Measurements from ENCODE around the gene ITGA11. TPM values are rescaled to one million over a fixed set of nuclear protein-coding genes. Genes with fewer than 3 reads are reported as not detected.
A peak's percentile ranks its signal among the peaks of the same experiment; 100 is the strongest.

ITGA11 gene
- total and polyA plus RNA-seq, 12 donors, result 1.4 to 25.9 (median 12.3) TPM

DNA sequence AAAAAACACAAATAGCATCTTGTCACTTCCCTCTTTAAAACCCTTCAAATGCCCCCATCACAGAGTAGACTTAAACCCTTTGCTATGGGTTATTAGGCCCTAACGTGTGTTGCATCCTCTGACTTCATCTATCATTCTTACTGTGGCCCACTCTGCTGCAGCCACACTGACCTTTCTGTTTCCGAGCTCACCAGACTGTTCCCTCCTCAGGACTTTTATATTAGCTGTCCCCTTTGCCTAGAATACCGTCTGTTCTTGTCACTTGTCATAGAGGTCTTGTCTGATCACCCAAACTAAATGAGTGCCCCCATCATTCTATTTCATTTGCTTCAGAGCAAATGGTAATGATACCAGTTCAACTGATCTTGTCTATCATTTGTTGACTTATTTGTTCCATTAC lies 155.3 kb downstream of the ITGA11 start:
- TF ChIP-seq, protein P1, sequence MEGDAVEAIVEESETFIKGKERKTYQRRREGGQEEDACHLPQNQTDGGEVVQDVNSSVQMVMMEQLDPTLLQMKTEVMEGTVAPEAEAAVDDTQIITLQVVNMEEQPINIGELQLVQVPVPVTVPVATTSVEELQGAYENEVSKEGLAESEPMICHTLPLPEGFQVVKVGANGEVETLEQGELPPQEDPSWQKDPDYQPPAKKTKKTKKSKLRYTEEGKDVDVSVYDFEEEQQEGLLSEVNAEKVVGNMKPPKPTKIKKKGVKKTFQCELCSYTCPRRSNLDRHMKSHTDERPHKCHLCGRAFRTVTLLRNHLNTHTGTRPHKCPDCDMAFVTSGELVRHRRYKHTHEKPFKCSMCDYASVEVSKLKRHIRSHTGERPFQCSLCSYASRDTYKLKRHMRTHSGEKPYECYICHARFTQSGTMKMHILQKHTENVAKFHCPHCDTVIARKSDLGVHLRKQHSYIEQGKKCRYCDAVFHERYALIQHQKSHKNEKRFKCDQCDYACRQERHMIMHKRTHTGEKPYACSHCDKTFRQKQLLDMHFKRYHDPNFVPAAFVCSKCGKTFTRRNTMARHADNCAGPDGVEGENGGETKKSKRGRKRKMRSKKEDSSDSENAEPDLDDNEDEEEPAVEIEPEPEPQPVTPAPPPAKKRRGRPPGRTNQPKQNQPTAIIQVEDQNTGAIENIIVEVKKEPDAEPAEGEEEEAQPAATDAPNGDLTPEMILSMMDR (IDR thresholded peaks at IDR 0.05), result no peak
- Histone ChIP-seq H3K4me3 (peak overlapping the region; percentile 65 to 97 (median 90)), H3K27ac (peak overlapping the region; percentile 95 to 100 (median 98)), H3K4me1 (peaks cover 6 to 81% (median 51%) of the 10 kb centered on the region in 9 donors), H3K27me3 (no peaks in the 10 kb centered on the region), H3K36me3 (no peaks in the 10 kb centered on the region), H3K9me3 (no peaks in the 10 kb centered on the region)
- ATAC-seq (no peak), DNase-seq (no peak)
- 21 to 28% methylated on average over 3 of the region's 3 CpGs for WGBS, 2 donors
- intact Hi-C loops (cut with DNase I), result no loop called here

DNA sequence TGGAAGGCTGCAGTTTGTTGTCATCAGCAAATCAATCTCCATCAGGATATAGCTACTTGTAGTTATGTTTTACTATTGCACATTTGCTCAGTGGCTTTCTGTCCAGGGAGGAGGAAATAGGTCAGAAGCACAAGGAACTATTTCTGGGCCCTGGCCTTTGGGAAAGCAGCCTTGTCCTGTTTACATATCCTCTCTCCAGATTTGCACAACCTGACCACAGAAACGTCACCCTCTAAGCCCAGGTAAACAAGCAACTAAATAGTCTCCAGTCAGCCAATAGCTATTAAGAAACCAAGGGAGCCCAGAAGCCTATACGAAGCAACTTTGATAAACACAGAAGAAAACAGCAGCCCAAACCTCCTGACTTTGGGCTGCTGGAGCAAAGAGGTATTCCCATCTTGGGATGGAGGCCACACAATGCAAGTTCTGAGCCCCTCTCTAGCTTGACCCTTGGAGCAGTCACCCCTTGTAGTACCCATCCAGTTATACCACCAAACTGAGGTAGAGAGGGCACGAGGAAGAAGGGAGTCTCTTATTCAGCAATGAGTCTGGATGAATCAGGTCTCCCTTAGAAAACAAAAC lies 156.7 kb downstream of the ITGA11 start:
- H3K9me3 ChIP-seq, result no peaks in the 10 kb centered on the region
- TF ChIP-seq, protein P1 (IDR thresholded peaks at IDR 0.05), result no peak
- no peaks in the 10 kb centered on the region for H3K27me3 ChIP-seq
- no peaks in the 10 kb centered on the region for H3K36me3 ChIP-seq
- no peak for ATAC-seq
- H3K4me3 ChIP-seq, result no peak overlapping the region
- intact Hi-C loops (cut with DNase I), result no loop called here
- 72 to 79% methylated on average over 3 of the region's 3 CpGs for WGBS, 2 donors
- no peak for DNase-seq
- H3K4me1 ChIP-seq, result peaks cover 4 to 74% (median 39%) of the 10 kb centered on the region in 9 donors
- H3K27ac ChIP-seq, result peak overlapping the region in 8 of 10 donors; percentile 18 to 100 (median 99)

DNA sequence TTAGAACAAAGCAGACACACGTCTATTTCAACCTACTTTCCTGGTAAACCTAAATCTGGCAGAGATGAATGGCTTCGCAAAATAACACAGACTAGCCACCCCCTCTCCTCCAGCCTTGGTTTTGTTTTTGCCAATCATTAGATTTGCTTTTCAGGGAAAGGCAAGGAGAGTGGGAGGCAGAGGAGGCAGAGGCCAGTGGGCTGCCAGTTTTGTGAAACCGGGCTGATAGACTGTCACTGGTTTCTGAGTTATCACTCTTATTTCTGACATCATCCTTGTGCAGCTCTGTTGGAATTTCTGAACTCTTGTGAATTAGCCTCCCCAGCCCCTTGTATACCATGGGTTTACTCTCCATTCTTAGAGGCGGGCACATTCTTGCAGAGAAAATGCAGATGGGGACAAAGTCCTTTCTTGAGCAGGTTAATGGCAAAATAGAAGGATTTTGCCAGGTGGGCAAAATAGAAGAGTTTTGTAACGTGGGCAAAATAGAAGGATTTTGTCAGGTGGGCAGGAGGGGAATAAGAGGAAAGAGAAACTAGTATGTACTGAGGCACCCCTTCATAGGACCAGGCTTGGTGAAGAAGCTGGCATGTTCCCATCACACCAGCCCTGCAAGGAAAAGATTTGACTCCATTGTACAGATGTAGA lies 157.6 kb downstream of the ITGA11 start:
- Histone ChIP-seq H3K27me3 (no peaks in the 10 kb centered on the region), H3K36me3 (no peaks in the 10 kb centered on the region), H3K27ac (peak overlapping the region in 4 of 10 donors; percentile 84 to 100 (median 100)), H3K9me3 (no peaks in the 10 kb centered on the region), H3K4me3 (no peak overlapping the region), H3K4me1 (peaks cover 4 to 64% (median 30%) of the 10 kb centered on the region in 9 donors)
- TF ChIP-seq, protein P1 (IDR thresholded peaks at IDR 0.05), result no peak
- ATAC-seq (no peak), DNase-seq (no peak)
- 68 to 76% methylated on average over 5 of the region's 5 CpGs for WGBS, 2 donors
- intact Hi-C loops (cut with DNase I), result no loop called here

DNA sequence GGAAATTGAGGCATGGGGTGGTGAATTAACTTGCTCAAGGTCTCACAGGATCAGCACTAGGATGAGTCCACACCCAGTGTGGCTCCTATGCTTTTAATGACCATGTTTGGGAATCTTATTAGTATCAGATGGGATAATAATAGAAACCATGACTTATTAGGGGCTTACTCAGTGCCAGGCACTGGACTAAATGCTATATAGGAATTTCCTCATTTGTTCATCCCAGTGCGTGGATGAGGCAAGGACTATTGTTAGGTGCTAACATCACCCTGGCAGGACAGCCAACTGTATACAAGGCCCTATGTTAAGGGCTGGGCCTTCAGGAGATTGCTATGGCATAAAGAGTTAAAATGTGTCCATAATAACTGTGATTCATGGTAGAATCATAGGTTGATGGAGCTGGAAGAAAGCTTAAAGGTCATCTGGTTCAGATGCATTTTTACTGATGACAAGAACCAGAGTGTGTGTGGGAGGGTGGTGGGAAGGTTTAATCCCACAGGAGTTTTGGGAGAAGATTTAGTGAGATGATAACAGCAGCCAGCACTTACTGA lies 159.2 kb downstream of the ITGA11 start:
- TF ChIP-seq, protein P1 (IDR thresholded peaks at IDR 0.05), result no peak

More for the DNA sequence above, 159.2 kb downstream of the ITGA11 start:
- Histone ChIP-seq H3K27me3 (peaks cover 0 to 12% (median 0%) of the 10 kb centered on the region in 7 donors), H3K9me3 (no peaks in the 10 kb centered on the region), H3K4me3 (no peak overlapping the region), H3K4me1 (peaks cover 4 to 58% (median 28%) of the 10 kb centered on the region in 9 donors), H3K36me3 (no peaks in the 10 kb centered on the region), H3K27ac (peak overlapping the region in 9 of 10 donors; percentile 18 to 99 (median 73))
- 52 to 53% methylated on average over 1 of the region's 1 CpG for WGBS, 2 donors
- intact Hi-C loops (cut with DNase I), result no loop called here
- peak in 1 of 2 donors; percentile 37 for DNase-seq
- peak in 6 of 8 donors; percentile 32 to 71 (median 42) for ATAC-seq
